ENCODE measurements around the gene SLC26A1. TPM values are rescaled to one million over a fixed set of nuclear protein-coding genes. Genes with fewer than 3 reads are reported as not detected.

SLC26A1 gene
- total RNA-seq, 1 donor from 2014 or later = 2.6 TPM

DNA sequence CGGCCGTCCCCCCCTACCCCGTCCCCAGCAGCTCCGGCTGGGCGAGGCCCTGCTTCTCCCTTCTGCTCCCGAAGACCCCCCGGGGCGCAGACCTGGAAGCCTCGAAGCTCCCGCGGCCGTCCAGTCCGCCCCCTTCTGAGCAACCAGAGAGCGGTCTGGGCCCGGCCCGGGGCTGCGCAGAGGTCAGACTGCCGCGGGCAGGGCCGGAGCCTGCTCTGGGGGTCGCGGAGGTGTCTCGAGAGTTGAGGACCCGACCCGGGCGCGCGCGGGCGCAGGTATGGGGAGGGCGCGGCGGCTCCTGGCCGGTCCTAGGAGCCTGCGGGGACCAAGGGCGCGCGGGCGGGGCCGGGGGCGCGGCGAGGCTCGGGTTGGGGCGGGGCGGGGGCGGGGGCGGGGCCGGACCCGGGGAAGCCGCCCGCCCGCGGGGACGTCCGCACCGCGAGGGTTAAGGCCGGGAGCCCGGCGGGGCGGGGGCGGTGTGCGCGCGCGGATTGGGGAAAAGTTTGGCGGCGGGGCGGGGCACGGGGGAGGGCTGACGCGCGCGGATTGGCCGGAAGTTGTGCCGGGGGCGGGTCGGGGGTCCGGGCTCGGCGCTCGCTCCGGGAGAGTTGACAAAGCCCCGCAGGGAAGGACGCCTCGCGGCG, 17.9 kb upstream of the SLC26A1 start, which contains the start of gene FGFRL1:
TSS of gene FGFRL1 (plus strand) at position 605 of the 644 bp plus-strand sequence. CDS start 860 bp downstream, outside the sequence.
- TF ChIP-seq, protein P1, sequence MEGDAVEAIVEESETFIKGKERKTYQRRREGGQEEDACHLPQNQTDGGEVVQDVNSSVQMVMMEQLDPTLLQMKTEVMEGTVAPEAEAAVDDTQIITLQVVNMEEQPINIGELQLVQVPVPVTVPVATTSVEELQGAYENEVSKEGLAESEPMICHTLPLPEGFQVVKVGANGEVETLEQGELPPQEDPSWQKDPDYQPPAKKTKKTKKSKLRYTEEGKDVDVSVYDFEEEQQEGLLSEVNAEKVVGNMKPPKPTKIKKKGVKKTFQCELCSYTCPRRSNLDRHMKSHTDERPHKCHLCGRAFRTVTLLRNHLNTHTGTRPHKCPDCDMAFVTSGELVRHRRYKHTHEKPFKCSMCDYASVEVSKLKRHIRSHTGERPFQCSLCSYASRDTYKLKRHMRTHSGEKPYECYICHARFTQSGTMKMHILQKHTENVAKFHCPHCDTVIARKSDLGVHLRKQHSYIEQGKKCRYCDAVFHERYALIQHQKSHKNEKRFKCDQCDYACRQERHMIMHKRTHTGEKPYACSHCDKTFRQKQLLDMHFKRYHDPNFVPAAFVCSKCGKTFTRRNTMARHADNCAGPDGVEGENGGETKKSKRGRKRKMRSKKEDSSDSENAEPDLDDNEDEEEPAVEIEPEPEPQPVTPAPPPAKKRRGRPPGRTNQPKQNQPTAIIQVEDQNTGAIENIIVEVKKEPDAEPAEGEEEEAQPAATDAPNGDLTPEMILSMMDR (IDR thresholded peaks at IDR 0.05; ENCODE audit: unreplicated experiment) = no peak
- peaks cover 30% of the 10 kb centered on the region for H3K27me3 Mint-ChIP-seq
- peak; percentile 87 for DNase-seq (ENCODE audit: low spot score, unreplicated experiment)
- H3K4me3 Mint-ChIP-seq (ENCODE audit: low read depth) = peak within 1 kb of the TSS; percentile 64
- H3K36me3 Mint-ChIP-seq (ENCODE audit: insufficient read depth) = peaks cover 5% of the 10 kb centered on the region
- peak within 1 kb of the TSS; percentile 91 for H3K27ac Mint-ChIP-seq
- peaks cover 17% of the 10 kb centered on the region for H3K4me1 Mint-ChIP-seq (ENCODE audit: low read depth)
- H3K9me3 Mint-ChIP-seq (ENCODE audit: low read depth) = no peaks in the 10 kb centered on the region

DNA sequence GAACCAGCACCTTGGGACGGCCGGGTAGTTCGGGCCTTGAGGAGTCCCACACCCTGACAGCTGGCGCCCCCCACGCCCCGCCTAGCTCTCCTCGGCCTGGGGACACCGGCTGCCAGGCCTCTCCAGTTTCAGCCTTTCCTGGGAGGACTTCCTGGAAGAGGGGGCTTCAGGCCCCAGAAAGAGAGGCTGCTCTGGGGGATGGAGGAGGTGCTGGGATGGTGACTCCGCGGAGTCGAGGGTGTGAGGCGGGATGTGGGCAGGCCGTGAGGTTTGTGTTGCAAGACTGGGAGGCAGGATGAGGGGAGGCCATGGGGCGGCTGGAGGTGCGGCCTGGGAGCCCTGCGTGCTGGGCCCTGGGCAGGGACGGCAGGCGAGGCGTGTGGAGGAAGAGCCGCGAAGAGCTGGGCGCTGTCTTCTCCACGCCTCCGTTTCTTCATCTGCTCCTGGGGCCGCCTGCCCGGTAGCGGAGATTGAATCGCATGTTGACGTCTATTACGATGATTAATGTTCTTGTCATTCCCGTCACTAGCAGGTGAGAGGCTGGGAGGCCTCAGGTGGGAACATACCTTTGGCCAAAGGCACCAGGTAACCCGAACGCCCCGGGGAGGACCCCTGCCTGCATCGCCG, 17.3 kb upstream of the SLC26A1 start:
- no peak for DNase-seq (ENCODE audit: low spot score, unreplicated experiment)
- H3K27ac Mint-ChIP-seq = peak overlapping the region; percentile 91
- H3K9me3 Mint-ChIP-seq (ENCODE audit: low read depth) = no peaks in the 10 kb centered on the region
- peaks cover 33% of the 10 kb centered on the region for H3K27me3 Mint-ChIP-seq
- TF ChIP-seq, protein P1 (IDR thresholded peaks at IDR 0.05; ENCODE audit: unreplicated experiment) = no peak
- peak overlapping the region; percentile 64 for H3K4me3 Mint-ChIP-seq (ENCODE audit: low read depth)
- H3K36me3 Mint-ChIP-seq (ENCODE audit: insufficient read depth) = peaks cover 5% of the 10 kb centered on the region
- peaks cover 17% of the 10 kb centered on the region for H3K4me1 Mint-ChIP-seq (ENCODE audit: low read depth)

DNA sequence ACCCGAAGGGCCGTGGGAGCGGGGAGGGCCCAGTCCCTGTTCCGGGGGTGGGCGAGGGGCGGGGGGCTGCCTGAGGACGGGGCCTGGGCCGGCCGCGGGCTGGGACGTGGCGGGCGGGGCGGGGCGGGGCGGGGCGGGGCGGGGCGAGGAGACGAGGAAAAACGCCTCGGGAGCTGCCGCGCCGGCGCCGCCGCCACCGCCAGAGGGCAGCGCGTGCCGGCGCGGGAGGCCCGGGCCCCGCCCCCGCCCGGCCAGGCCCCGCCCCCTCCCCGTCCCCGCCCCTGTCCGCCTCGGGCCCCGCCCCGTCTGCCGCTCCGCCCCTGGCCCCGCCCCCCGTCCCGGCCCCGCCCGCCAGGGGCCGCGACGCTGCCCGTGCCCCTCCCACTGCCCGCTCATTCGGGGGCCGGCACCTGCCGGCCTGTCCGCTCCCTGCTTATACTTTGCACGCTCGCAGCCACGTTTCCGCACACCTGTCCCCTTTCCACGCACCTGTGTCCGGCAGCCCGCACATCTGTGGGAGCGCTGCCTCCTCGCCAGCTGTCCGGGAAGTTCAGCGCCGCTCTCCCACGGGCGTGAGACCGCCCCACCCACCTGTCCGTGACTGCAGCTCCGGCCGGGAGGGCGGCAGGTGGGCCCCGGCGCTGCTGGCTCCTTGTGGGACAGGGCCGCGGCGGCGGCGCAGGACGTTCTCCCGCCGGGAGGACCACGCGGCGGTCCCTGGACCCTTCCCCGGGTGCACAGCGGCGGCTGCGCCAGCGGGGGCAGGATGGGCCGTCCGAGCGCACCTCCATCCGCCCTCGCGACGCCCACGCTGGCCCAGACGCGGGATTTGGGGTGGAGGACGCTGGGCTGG, 16.6 kb upstream of the SLC26A1 start:
- peaks cover 6% of the 10 kb centered on the region for H3K36me3 Mint-ChIP-seq (ENCODE audit: insufficient read depth)
- TF ChIP-seq, protein P1 (IDR thresholded peaks at IDR 0.05; ENCODE audit: unreplicated experiment) = no peak
- H3K27ac Mint-ChIP-seq = no peak overlapping the region
- H3K4me1 Mint-ChIP-seq (ENCODE audit: low read depth) = peaks cover 17% of the 10 kb centered on the region
- H3K9me3 Mint-ChIP-seq (ENCODE audit: low read depth) = no peaks in the 10 kb centered on the region
- peak overlapping the region; percentile 64 for H3K4me3 Mint-ChIP-seq (ENCODE audit: low read depth)
- peak; percentile 59 for DNase-seq (ENCODE audit: low spot score, unreplicated experiment)
- H3K27me3 Mint-ChIP-seq = peaks cover 35% of the 10 kb centered on the region

DNA sequence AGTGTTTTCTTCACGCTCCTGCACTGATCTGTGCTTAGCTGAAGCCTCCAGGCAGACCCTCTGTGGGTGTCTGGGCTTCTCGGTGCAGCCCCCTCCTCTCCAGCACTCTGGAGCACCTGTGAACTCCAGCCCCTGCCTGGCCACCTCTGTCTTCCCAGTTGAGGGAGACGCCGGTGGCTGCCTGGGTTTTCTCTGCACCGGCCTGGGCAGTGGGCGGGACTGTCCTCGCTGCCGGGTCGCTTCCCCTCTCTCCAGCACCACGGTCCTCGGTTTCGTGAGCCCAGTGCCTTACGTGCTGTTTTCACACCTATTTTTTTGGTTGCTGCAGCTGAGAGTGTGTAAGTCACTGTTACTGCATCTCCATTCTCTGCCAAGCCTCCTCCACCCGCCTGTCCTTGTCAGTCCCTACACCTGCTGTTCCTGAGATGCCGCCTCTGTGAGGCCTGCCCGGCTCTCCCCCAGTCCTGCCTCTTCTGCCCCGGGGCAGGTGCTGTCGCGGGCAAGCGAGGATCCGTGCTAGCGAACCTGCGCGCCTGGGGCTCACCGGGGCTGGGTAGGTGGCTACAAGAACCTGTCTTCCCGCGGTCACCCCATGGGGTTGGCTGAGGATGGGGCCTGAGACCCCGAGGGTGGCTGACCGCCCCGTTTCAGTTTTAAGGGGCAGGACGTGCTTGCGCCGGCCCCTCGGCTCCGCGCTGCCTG, 15.8 kb upstream of the SLC26A1 start:
- TF ChIP-seq, protein P1 (IDR thresholded peaks at IDR 0.05; ENCODE audit: unreplicated experiment) = no peak
- DNase-seq (ENCODE audit: low spot score, unreplicated experiment) = no peak
- peaks cover 40% of the 10 kb centered on the region for H3K27me3 Mint-ChIP-seq
- peak overlapping the region; percentile 63 for H3K4me3 Mint-ChIP-seq (ENCODE audit: low read depth)
- peaks cover 6% of the 10 kb centered on the region for H3K36me3 Mint-ChIP-seq (ENCODE audit: insufficient read depth)
- H3K4me1 Mint-ChIP-seq (ENCODE audit: low read depth) = peaks cover 14% of the 10 kb centered on the region
- peak overlapping the region; percentile 35 for H3K27ac Mint-ChIP-seq
- H3K9me3 Mint-ChIP-seq (ENCODE audit: low read depth) = no peaks in the 10 kb centered on the region

Data from progenitor cell of endocrine pancreas (in vitro differentiated cells).